SU-DHL-6 (cell line): ENCODE data around the gene ABHD12B.

ENCODE experiments used
- CTCF ChIP-seq: fragments of 200-600 bp; sonication (generic); IDR thresholded peaks from one replicate; pipeline ENCODE4 v1.5.1; 2017; ENCODE audit warnings: antibody characterized with exemption, mild to moderate bottlenecking, low read length, moderate library complexity; ENCODE audit not compliant: insufficient read depth, poor library complexity, severe bottlenecking
- EZH2phosphoT487 ChIP-seq: fragments of 200-600 bp; sonication (generic), shearing (Covaris generic); conservative IDR thresholded peaks from 2 replicates; pipeline ENCODE4 v1.6.1; 2018; ENCODE audit warnings: mild to moderate bottlenecking, antibody characterized with exemption, low read length, moderate library complexity, mixed read lengths

- TF ChIP-seq CTCF (no peak), EZH2phosphoT487 (no peak)
Observed at GRCh38 chr14:50887476-50887875, 15.6 kb downstream of the ABHD12B start.
